ENCODE measurements around the gene PFN3.

Gene PFN3

DNA sequence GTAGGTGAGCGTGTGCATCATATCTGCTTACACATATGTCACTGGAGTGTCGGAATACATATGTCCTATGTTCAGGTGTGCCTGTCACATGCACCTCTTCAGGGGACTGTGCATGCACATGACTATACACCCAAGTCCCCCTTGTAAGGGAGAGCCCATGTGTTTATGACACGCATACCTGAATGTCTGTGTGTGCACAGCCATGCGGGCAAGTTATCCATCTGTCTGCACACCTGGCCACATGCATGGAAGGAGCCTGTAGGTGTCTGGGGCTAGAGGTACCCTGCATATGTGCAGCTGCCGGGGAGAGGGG, 43.4 kb downstream of the PFN3 start:
- DNase-seq: no peak

- DNase-seq: no peak
Observed at GRCh38 chr5:177356746-177357145, 43.7 kb downstream of the PFN3 start.

GRCh38 chr5:177355868-177356168, 44.6 kb downstream of the PFN3 start:
- no peak for DNase-seq

- no peak for DNase-seq
Observed at GRCh38 chr5:177355162-177355867, 45.1 kb downstream of the PFN3 start.

- DNase-seq: no peak
Observed at GRCh38 chr5:177354711-177355110, 45.8 kb downstream of the PFN3 start.

DNA sequence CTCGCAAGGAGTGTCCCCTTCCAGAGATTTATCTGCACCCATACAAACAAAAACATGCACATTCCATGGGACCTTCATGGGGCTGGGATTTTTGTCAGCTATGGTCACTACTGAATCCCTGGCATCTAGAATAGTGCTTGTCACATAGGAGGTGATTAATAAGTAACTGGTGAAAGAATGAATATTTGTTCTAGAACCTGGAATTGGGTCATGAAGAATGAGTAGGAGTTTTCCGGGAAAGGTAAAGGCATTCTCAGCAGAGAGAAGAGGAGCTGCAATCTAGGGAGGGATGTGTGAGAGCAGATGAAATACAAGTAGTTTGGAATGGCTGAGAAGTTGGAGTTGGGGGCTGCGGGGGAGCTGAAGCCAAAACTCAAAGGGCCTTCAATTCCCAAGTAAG, 46.2 kb downstream of the PFN3 start:
- no peak for DNase-seq

- DNase-seq: no peak
Observed at GRCh38 chr5:177353093-177353492, 47.4 kb downstream of the PFN3 start.

DNA sequence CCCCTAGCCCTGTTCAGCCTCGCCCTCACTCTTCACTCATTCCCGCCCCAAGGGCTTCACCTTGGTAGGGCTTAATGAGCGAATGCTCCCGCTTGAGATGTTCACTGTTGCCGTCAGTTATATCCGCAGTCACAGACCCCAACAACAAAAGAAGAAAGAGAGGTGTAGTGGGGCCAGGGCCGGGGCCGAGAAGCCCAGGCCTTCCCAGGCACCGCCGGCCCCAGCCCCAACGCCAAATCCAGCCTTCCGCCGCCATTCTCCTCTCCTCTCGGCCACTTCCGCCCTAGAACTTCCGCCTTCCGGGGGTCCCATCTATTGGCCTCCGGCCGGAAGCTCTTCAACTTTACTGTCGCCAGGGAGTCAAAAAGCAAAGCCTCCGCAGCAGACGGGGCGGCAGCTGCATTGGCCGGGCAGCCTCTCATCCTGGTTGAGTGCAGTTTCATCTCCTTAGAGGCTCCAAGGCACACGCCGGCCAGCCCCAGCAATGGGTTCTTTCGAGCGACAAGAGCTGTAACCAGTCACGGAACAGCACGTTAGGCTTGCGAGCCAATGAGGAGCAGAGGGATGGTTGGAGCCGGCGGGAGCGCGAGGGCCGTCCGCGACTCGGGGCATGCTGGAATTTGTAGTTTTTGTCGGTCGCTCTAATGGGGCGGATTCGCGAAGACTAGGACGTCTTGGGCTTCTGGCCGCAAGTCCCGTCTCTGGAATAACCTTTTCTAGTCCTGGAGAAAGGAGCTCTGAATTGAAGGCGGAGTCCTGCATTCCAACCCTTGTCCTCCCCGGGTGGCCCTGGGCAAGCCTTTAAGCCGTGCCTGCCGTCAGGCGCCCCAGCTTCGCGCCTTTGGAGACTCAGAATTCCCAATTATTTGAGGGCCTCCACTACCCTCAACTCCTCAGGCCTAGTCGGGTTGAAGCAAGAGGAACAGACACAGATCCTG, 48.8 kb downstream of the PFN3 start, which contains the start of gene LMAN2:
LMAN2 (minus strand) TSS at position 277 of the 938 bp plus-strand sequence; CDS start at position 256, 21 bp downstream.
- peak; percentile 77 for DNase-seq

GRCh38 chr5:177350776-177351391, 49.6 kb downstream of the PFN3 start:
- no peak for DNase-seq

All from NCI-H187 treated with DMSO at 0.1 percent for 48 hours (cell line).